BLaER1 (cell line): Measurements from ENCODE around the gene SNCA.

Experiments used
- H3K27ac ChIP-seq: shearing (Covaris generic); formaldehyde crosslinking; 2 replicates; pipeline ENCODE4 v1.8.1; 2022
- H3K27me3 ChIP-seq: shearing (Covaris generic); formaldehyde crosslinking; 2 replicates; pipeline ENCODE4 v1.8.1; 2022
- H3K36me3 ChIP-seq: shearing (Covaris generic); formaldehyde crosslinking; 2 replicates; pipeline ENCODE4 v1.8.1; 2022
- H3K4me1 ChIP-seq: shearing (Covaris generic); formaldehyde crosslinking; 2 replicates; pipeline ENCODE4 v1.8.1; 2022
- H3K4me2 ChIP-seq: shearing (Covaris generic); formaldehyde crosslinking; 2 replicates; pipeline ENCODE4 v1.8.1; 2022
- H3K4me3 ChIP-seq: shearing (Covaris generic); formaldehyde crosslinking; 2 replicates; pipeline ENCODE4 v1.8.1; 2022
- H3K9ac ChIP-seq: shearing (Covaris generic); formaldehyde crosslinking; 2 replicates; pipeline ENCODE4 v1.8.1; 2022
- H3K9me3 ChIP-seq: shearing (Covaris generic); formaldehyde crosslinking; 2 replicates; pipeline ENCODE4 v1.8.1; 2022
- H4K20me1 ChIP-seq: shearing (Covaris generic); formaldehyde crosslinking; 2 replicates; pipeline ENCODE4 v1.8.1; 2022
- Cebpa-rat ChIP-seq: shearing (Covaris generic); IDR thresholded peaks from 2 replicates; pipeline ENCODE4 v1.8.1; 2022

Gene SNCA

DNA sequence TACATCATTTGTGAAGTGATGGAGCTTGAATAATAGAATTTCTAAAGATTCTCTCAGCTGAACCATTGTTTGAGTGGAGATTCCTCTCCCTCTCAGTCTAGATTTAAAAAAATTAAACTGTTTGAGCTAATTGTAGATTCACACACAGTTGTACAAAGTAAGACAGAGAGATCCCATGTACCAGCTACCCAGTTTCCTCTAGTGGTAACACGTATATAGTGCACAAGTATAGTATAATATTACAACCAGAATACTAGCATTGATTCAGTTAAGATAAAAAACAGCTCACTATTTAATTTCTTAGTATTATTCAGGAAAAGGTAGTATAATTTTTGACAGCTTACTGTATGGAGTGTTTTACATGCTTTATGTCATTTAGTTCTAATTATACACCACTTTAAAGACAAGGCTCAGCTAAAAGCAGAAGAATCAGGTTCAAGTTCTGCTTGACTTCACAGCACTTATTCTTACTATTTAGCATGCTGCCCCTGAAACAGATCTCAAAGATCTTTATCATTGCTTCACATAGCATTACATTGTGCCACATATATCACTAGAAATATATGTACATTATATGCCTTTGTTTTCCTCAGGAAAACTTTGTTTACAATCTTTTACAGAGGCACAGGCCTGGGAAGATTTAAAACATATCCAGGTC is 136.1 kb downstream of the SNCA start:
- Histone ChIP-seq H3K4me2 (no peak overlapping the region), H3K36me3 (no peaks in the 10 kb centered on the region), H3K4me1 (no peaks in the 10 kb centered on the region), H3K9ac (no peak overlapping the region), H3K27me3 (no peaks in the 10 kb centered on the region), H3K4me3 (no peak overlapping the region), H3K27ac (no peak overlapping the region), H3K9me3 (no peaks in the 10 kb centered on the region), H4K20me1 (no peaks in the 10 kb centered on the region)
- TF ChIP-seq Cebpa-rat, result no peak

DNA sequence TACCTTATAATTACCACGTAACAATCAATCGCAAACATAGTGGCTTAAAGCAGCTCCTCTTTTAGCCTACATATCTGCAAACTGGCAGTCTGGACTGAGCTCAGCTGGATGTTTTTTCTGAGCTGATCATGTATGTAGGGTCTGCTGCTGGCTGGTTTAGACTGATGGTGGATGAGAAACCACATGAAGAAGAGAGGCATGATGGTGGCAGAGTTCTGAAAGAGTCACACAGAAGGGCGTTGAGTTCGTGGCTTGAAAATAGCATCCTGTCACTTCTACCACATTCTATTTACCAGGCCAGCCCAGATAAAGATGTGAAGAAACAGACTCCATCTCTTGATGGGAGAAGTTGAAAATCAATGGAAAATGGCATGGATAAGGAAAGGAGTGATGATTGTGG is 151.3 kb downstream of the SNCA start:
- H3K36me3 ChIP-seq, result no peaks in the 10 kb centered on the region
- no peak overlapping the region for H3K27ac ChIP-seq
- H3K9ac ChIP-seq, result no peak overlapping the region
- no peak overlapping the region for H3K4me2 ChIP-seq
- H4K20me1 ChIP-seq, result no peaks in the 10 kb centered on the region
- H3K27me3 ChIP-seq, result no peaks in the 10 kb centered on the region
- no peaks in the 10 kb centered on the region for H3K9me3 ChIP-seq
- no peak for TF ChIP-seq Cebpa-rat
- no peak overlapping the region for H3K4me3 ChIP-seq
- no peaks in the 10 kb centered on the region for H3K4me1 ChIP-seq

DNA sequence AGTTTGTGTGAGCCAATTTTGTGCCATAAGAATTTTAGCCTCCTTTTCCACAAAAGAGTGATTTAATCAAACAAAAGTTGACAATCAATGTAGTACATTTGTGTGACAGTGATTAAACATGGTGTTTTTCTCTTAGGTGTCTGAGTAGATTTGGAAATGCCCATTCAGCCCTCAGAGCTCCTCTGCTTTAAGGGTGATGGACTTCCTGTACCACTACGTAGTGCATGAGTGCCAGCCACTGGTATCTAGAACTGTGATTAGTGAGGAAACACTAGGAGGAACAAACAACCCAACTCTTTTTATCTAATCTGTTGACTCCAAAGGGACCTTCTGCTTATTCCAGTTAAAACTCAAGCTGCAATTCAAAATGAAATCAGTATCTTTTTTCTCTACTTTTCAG is 151.7 kb downstream of the SNCA start:
- H3K4me3 ChIP-seq, result no peak overlapping the region
- H4K20me1 ChIP-seq, result no peaks in the 10 kb centered on the region
- H3K4me1 ChIP-seq, result no peaks in the 10 kb centered on the region
- no peak overlapping the region for H3K9ac ChIP-seq
- H3K36me3 ChIP-seq, result no peaks in the 10 kb centered on the region
- no peak overlapping the region for H3K4me2 ChIP-seq
- H3K27ac ChIP-seq, result no peak overlapping the region
- no peak for TF ChIP-seq Cebpa-rat
- H3K27me3 ChIP-seq, result no peaks in the 10 kb centered on the region
- no peaks in the 10 kb centered on the region for H3K9me3 ChIP-seq

DNA sequence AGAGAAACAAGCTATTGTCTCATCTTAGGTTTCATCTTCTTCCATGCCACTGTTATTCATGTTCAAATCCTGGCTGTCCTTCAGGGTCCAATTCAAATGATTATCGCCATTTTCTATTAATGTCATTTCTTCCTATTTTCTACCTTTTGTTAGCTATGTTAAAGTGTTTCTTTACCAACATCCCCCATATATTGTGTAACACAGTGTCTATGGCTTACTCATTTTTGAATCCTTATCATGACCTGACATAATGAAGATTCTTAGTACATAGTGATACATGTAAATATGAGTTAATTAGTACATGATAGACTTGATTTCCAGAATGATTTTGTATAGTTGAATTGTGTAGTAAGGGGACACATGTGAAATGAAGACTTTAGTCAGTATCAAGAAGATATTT is 152.4 kb downstream of the SNCA start:
- H3K36me3 ChIP-seq, result no peaks in the 10 kb centered on the region
- H3K4me2 ChIP-seq, result no peak overlapping the region
- TF ChIP-seq Cebpa-rat, result no peak
- no peak overlapping the region for H3K9ac ChIP-seq
- H3K4me1 ChIP-seq, result no peaks in the 10 kb centered on the region
- H3K4me3 ChIP-seq, result no peak overlapping the region
- H3K9me3 ChIP-seq, result no peaks in the 10 kb centered on the region
- H4K20me1 ChIP-seq, result no peaks in the 10 kb centered on the region
- H3K27ac ChIP-seq, result no peak overlapping the region
- H3K27me3 ChIP-seq, result no peaks in the 10 kb centered on the region

DNA sequence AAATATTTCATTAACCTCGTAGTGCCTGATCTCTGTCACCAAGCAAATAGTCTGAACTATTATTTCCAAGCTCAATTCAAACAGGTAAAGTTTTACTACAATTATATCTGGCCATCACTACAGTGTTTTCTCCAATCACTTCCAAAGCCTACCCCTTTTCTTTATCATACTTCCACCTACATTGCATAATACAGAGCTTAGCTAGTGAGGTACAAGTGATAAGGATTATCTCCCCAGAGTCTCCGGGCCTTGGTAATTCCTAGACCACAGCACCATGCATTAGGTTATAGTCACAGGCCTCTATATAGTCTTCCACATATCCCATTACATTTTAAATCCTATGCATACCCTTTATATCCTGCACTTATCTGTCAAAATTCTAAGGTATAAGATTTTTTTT is 154.2 kb downstream of the SNCA start:
- Histone ChIP-seq H3K4me3 (no peak overlapping the region), H3K27ac (no peak overlapping the region), H3K9ac (no peak overlapping the region), H3K36me3 (no peaks in the 10 kb centered on the region), H3K27me3 (no peaks in the 10 kb centered on the region), H3K4me1 (no peaks in the 10 kb centered on the region), H4K20me1 (no peaks in the 10 kb centered on the region), H3K4me2 (no peak overlapping the region), H3K9me3 (no peaks in the 10 kb centered on the region)
- no peak for TF ChIP-seq Cebpa-rat

DNA sequence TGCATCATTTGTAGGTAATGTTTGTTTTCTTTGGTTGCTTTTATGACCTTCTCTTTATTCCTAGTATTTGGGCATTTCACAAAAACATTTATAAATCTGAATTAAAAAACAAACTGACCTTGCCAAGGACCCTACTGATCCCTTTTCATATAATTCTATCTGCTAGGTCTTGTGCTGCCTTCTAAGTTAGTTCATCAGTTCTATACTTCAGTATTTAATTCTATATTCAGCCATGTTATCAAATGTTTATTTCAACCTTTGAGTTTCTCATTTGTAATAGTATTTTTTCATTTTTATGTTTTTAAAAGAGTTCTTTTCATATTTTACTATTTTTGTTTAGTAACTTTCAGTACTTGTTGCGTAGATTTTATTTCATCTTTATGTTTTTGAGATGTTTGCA is 155.3 kb downstream of the SNCA start:
- TF ChIP-seq Cebpa-rat, result no peak
- H3K27ac ChIP-seq, result no peak overlapping the region

DNA sequence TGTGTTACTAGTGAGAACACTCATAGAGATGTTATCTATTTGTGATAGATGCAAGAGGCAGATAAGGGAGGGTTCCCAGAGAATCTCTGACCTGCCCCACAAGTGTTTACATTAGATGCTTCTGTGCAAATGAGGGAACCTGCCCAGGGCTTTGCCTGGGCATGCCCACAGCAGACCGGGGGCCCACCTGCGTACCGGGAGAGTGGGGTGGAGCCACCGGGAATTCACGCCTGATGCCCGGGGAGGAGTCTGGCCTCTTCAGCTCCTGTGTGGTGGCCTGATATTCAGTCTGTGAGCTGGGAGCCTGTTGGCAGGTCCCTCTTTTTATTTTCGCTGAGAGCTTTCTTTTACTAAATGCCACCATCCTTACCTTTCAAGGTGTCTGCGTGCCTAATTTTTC is 155.7 kb downstream of the SNCA start:
- H3K9me3 ChIP-seq, result peaks cover 4% of the 10 kb centered on the region; the same call in 1 of the 2 replicates
- H3K9ac ChIP-seq, result no peak overlapping the region
- H3K4me2 ChIP-seq, result no peak overlapping the region
- no peaks in the 10 kb centered on the region for H3K36me3 ChIP-seq
- no peak for TF ChIP-seq Cebpa-rat
- no peaks in the 10 kb centered on the region for H4K20me1 ChIP-seq
- no peaks in the 10 kb centered on the region for H3K27me3 ChIP-seq
- no peak overlapping the region for H3K27ac ChIP-seq
- H3K4me3 ChIP-seq, result no peak overlapping the region
- H3K4me1 ChIP-seq, result no peaks in the 10 kb centered on the region

More for the DNA sequence above, 155.3 kb downstream of the SNCA start:
- no peaks in the 10 kb centered on the region for H3K36me3 ChIP-seq
- H3K9me3 ChIP-seq, result peaks cover under 1% of the 10 kb centered on the region; the same call in 1 of the 2 replicates
- H3K27me3 ChIP-seq, result no peaks in the 10 kb centered on the region
- H3K4me1 ChIP-seq, result no peaks in the 10 kb centered on the region
- H3K4me3 ChIP-seq, result no peak overlapping the region
- H3K4me2 ChIP-seq, result no peak overlapping the region
- no peaks in the 10 kb centered on the region for H4K20me1 ChIP-seq
- H3K9ac ChIP-seq, result no peak overlapping the region

DNA sequence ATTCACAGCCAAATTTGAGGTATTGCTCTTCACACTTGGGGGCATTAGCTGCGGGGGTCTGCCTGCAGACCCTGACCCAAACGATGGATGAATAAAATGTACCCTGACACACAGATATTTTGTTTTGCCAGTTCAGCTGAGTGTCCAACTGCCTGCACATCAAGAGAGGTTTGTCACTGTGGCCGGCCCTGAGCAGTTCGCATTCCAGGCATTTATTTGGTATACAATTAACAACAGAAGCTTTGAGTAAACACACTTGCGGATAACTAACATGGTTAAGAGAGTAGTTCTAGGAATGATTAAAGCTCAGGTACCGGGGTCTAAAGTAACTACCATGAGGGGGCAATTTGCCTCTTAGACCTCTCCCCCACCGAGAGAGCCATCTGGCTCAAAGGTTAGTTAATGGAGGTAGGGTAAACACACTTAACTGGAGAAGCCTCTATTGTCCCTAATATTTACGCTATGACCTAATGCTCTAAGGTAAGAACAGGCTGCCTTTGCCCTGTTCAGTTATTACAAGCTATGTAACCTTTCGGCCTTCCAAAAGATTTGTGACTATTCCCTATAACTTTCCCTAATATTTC is 162.0 kb downstream of the SNCA start:
- H3K4me3 ChIP-seq, result no peak overlapping the region
- TF ChIP-seq Cebpa-rat, result no peak
- H3K36me3 ChIP-seq, result no peaks in the 10 kb centered on the region
- no peaks in the 10 kb centered on the region for H3K27me3 ChIP-seq
- H4K20me1 ChIP-seq, result no peaks in the 10 kb centered on the region
- no peak overlapping the region for H3K4me2 ChIP-seq
- H3K27ac ChIP-seq, result no peak overlapping the region
- H3K9me3 ChIP-seq, result peaks cover 4% of the 10 kb centered on the region; the same call in 1 of the 2 replicates
- no peak overlapping the region for H3K9ac ChIP-seq
- no peaks in the 10 kb centered on the region for H3K4me1 ChIP-seq
